Esophagus muscularis mucosa (tissue), 4 donors: ENCODE results near the gene IFT57. TPM values are rescaled to one million over a fixed set of nuclear protein-coding genes. Genes with fewer than 3 reads are reported as not detected.

Experiments
- DNase-seq: peaks from one replicate; pipeline ENCODE4 v3.0.0-alpha.2; 2017; ENCODE audit errors: extremely low spot score
- H3K27ac ChIP-seq, 4 donors: fragments of 200-600 bp; sonication (generic); replicated peaks in 1 of 4; 1 replicate in 3 of 4; 2 replicates in 1 of 4; pipeline ENCODE4 v1.5.1; 2016 to 2019; ENCODE audit warnings: mild to moderate bottlenecking in 1 of 4
- H3K27me3 ChIP-seq, 4 donors: fragments of 200-600 bp; sonication (generic); one replicate each; pipeline versions ENCODE4 v1.5.1 to v1.6.0; 2016 to 2019
- H3K36me3 ChIP-seq, 4 donors: fragments of 200-600 bp; sonication (generic); one replicate each; pipeline ENCODE4 v1.5.1; 2016 to 2019
- H3K4me1 ChIP-seq, 4 donors: fragments of 200-600 bp; sonication (generic); one replicate each; pipeline ENCODE4 v1.5.1; 2016 to 2019
- H3K4me3 ChIP-seq, 4 donors: fragments of 200-600 bp; sonication (generic); 1 replicate in 2 of 4; 2 replicates in 2 of 4; pipeline ENCODE4 v1.5.1; 2016 to 2019; ENCODE audit warnings: mild to moderate bottlenecking in 4 of 4, moderate library complexity in 1 of 4
- H3K9me3 ChIP-seq, 4 donors: fragments of 200-600 bp; sonication (generic); 1 replicate in 3 of 4; 2 replicates in 1 of 4; pipeline ENCODE4 v1.5.1; 2016 to 2019
- CTCF ChIP-seq, 3 experiments: fragments of 200-600 bp in 2 of 3; fragments of 450-650 bp in 1 of 3; sonication (generic) in 2 of 3; IDR thresholded peaks; one replicate each; pipeline ENCODE4 v1.5.1; 2017 to 2019; ENCODE audit warnings: antibody characterized with exemption in 3 of 3, mild to moderate bottlenecking in 2 of 3, moderate library complexity in 1 of 3
- EP300 ChIP-seq: sonication (generic); formaldehyde crosslinking; IDR thresholded peaks from one replicate; pipeline ENCODE4 v1.6.1; 2017; ENCODE audit warnings: antibody characterized with exemption
- POLR2A ChIP-seq: fragments of 450-650 bp; IDR thresholded peaks from one replicate; pipeline ENCODE4 v1.6.1; 2017; ENCODE audit warnings: antibody characterized with exemption, moderate library complexity, mild to moderate bottlenecking, low read depth
- POLR2AphosphoS5 ChIP-seq, 2 donors: sonication (generic); formaldehyde crosslinking; IDR thresholded peaks; one replicate each; pipeline ENCODE4 v1.6.1; 2017; ENCODE audit warnings: antibody characterized with exemption in 2 of 2
- WGBS: methylation state at CpG from one replicate; pipeline ENCODE4 v1.1.5; 2018; 5-methylcytosine and 5-hydroxymethylcytosine counted together
- intact Hi-C: fragments of 100-400 bp; cut with DNase I; formaldehyde crosslinking; loops from one replicate; pipeline ENCODE4 v1.15.1; 2023
- total RNA-seq, 4 donors: library from RNA; depleted of rRNA; stranded (reverse); fragments of >200 nt; gene quantifications; one replicate each; pipeline versions ENCODE4 v1.1.0 to v1.2.1, GENCODE V29; 2016

IFT57 gene
- total RNA-seq, 4 donors from 2014 or later: 52.3 to 82.4 (median 61.4) TPM

- Histone ChIP-seq H3K27ac (peak overlapping the region; percentile 77 to 80 (median 78)), H3K27me3 (no peaks in the 10 kb centered on the region), H3K9me3 (no peaks in the 10 kb centered on the region), H3K4me1 (peaks cover 12 to 49% (median 47%) of the 10 kb centered on the region in 4 donors), H3K36me3 (peaks cover 0 to 3% (median 0%) of the 10 kb centered on the region in 4 donors), H3K4me3 (peak overlapping the region; percentile 77 to 86 (median 82))
- TF ChIP-seq POLR2A: no peak
- TF ChIP-seq CTCF (IDR thresholded peaks at IDR 0.05): no peak
- no peak for TF ChIP-seq EP300
- TF ChIP-seq POLR2AphosphoS5 (IDR thresholded peaks at IDR 0.05): no peak
- 11% methylated on average over 5 of the region's 5 CpGs for WGBS
- intact Hi-C loops: loop anchor here (2.0 to 10.0 kb wide), 3 partner anchors 132 to 791 kb away; partner anchors contain the start of gene CD47
- no peak for DNase-seq
Measured at GRCh38 chr3:108222853-108223565, 785 bp upstream of the IFT57 start.

GRCh38 chr3:108221393-108221792 lies 831 bp downstream of the IFT57 start:
- H3K36me3 ChIP-seq: peaks cover 0 to 12% (median 3%) of the 10 kb centered on the region in 4 donors
- 12% methylated on average over 6 of the region's 6 CpGs for WGBS
- peak overlapping the region; percentile 77 to 86 (median 82) for H3K4me3 ChIP-seq
- no peaks in the 10 kb centered on the region for H3K27me3 ChIP-seq
- intact Hi-C loops: loop anchor here (5.0 to 10.0 kb wide), 2 partner anchors 297 to 789 kb away; no protein-coding TSS in a partner anchor
- no peak for TF ChIP-seq EP300
- no peak for TF ChIP-seq POLR2AphosphoS5 (IDR thresholded peaks at IDR 0.05)
- TF ChIP-seq POLR2A: no peak
- TF ChIP-seq CTCF (IDR thresholded peaks at IDR 0.05): no peak
- peaks cover 12 to 49% (median 47%) of the 10 kb centered on the region in 4 donors for H3K4me1 ChIP-seq
- H3K27ac ChIP-seq: peak overlapping the region; percentile 77 to 80 (median 78)
- no peaks in the 10 kb centered on the region for H3K9me3 ChIP-seq
- no peak for DNase-seq

- Histone ChIP-seq H3K27ac (no peak overlapping the region), H3K9me3 (no peaks in the 10 kb centered on the region), H3K4me3 (no peak overlapping the region), H3K36me3 (peaks cover 0 to 12% (median 3%) of the 10 kb centered on the region in 4 donors), H3K4me1 (peaks cover 12 to 46% (median 44%) of the 10 kb centered on the region in 4 donors), H3K27me3 (no peaks in the 10 kb centered on the region)
- TF ChIP-seq EP300 (no peak), POLR2AphosphoS5 (IDR thresholded peaks at IDR 0.05) (no peak), POLR2A (no peak), CTCF (IDR thresholded peaks at IDR 0.05) (no peak)
- intact Hi-C loops: no loop called here
- no peak for DNase-seq
- 82% methylated on average over 9 of the region's 9 CpGs for WGBS
Measured at GRCh38 chr3:108219336-108219735, 2.9 kb downstream of the IFT57 start.

DNA sequence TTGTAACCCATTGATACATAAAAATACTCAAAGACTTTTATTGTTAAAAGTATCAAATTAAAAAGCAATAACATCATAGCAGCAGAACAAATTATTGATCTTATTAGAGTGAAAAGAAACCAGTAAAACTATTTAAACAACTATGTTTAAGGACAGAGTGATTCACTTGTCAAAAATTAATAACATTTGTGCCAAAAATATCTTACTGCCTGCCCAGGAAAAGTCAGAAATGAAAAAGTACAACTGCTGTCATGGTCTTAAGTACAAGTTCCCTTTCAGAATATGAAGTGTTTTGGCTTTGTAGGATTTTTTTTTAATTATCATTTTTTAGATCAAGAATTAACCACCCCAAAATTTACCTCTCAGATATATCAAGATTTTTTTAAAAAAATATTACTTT lies 3.4 kb downstream of the IFT57 start:
- no peak for DNase-seq
- Histone ChIP-seq H3K9me3 (no peaks in the 10 kb centered on the region), H3K36me3 (peaks cover 0 to 12% (median 3%) of the 10 kb centered on the region in 4 donors), H3K27me3 (no peaks in the 10 kb centered on the region), H3K4me1 (peaks cover 9 to 41% (median 39%) of the 10 kb centered on the region in 4 donors), H3K4me3 (no peak overlapping the region), H3K27ac (no peak overlapping the region)
- TF ChIP-seq CTCF (IDR thresholded peaks at IDR 0.05) (no peak), EP300 (no peak), POLR2A (no peak), POLR2AphosphoS5 (IDR thresholded peaks at IDR 0.05) (no peak)
- intact Hi-C loops: no loop called here
